IMR-90 (cell line): ENCODE results near the gene ZNF574. TPM values are rescaled to one million over a fixed set of nuclear protein-coding genes. Genes with fewer than 3 reads are reported as not detected.

Experiments used
- ATAC-seq: fragments of 200-7000 bp; cut with Tn5 transposase; 2 replicates; pipeline ENCODE4 v1.9.1; 2020; ENCODE audit warnings: low read depth, mild to moderate bottlenecking, moderate library complexity
- BruUV-seq: library from RNA; stranded (reverse); fragments of 400-500 nt; replicated peaks from 2 replicates; lab custom pipeline; 2021; lab: Mats Ljungman, UMichigan
- CTCF ChIA-PET: fragments of 300-600 bp; formaldehyde crosslinking; extraction: SDS; loops from one replicate; lab custom pipeline; 2021; ENCODE audit warnings: antibody characterized with exemption; lab: Yijun Ruan, JAX
- POLR2A ChIA-PET: fragments of 300-600 bp; sonication (Branson Sonifier 250); formaldehyde crosslinking; loops from one replicate; lab custom pipeline; 2022; ENCODE audit warnings: antibody characterized with exemption; ENCODE audit not compliant: unreplicated experiment; lab: Charles Lee
- DNase-seq: peaks from one replicate; pipeline ENCODE4 v3.0.0; 2013
- H2AFZ ChIP-seq: replicated peaks from 2 replicates; pipeline ENCODE3; 2013; ENCODE audit warnings: low read length, mild to moderate bottlenecking; ENCODE audit not compliant: poor library complexity
- H2AK5ac ChIP-seq: 2 replicates; pipeline ENCODE4 v1.6.1; 2013; ENCODE audit warnings: low read depth, low read length, inconsistent platforms
- H2AK9ac ChIP-seq: replicated peaks from 2 replicates; pipeline ENCODE3; 2013; ENCODE audit warnings: mild to moderate bottlenecking, low read depth, low read length, moderate library complexity; ENCODE audit not compliant: poor library complexity
- H2BK120ac ChIP-seq: 2 replicates; pipeline ENCODE4 v1.6.1; 2013; ENCODE audit warnings: low read depth, low read length, inconsistent platforms
- H2BK15ac ChIP-seq: 3 replicates; pipeline ENCODE4 v1.6.1; 2013; ENCODE audit warnings: low read depth, low read length, inconsistent platforms
- H2BK20ac ChIP-seq: 2 replicates; pipeline ENCODE4 v1.6.1; 2013; ENCODE audit warnings: low read depth, mild to moderate bottlenecking, inconsistent platforms, low read length, moderate library complexity
- H2BK5ac ChIP-seq: 2 replicates; pipeline ENCODE4 v1.6.1; 2013; ENCODE audit warnings: mild to moderate bottlenecking, low read depth, low read length, inconsistent platforms; ENCODE audit not compliant: poor library complexity, severe bottlenecking
- H3K14ac ChIP-seq: replicated peaks from 2 replicates; pipeline ENCODE4 v1.6.1; 2013; ENCODE audit warnings: low read depth, low read length, inconsistent platforms
- H3K18ac ChIP-seq: 2 replicates; pipeline ENCODE4 v1.6.1; 2013; ENCODE audit warnings: low read depth, low read length, control low read depth
- H3K23ac ChIP-seq: 2 replicates; pipeline ENCODE4 v1.6.1; 2013; ENCODE audit warnings: low read depth, low read length, inconsistent platforms
- H3K27ac ChIP-seq: 2 replicates; pipeline ENCODE4 v1.5.1; 2013; ENCODE audit warnings: mild to moderate bottlenecking, control low read depth, low read length; ENCODE audit not compliant: insufficient read depth
- H3K27me3 ChIP-seq: 2 replicates; pipeline ENCODE4 v1.6.1; 2013; ENCODE audit warnings: low read length; ENCODE audit not compliant: control insufficient read depth, insufficient read depth
- H3K36me3 ChIP-seq: 2 replicates; pipeline ENCODE4 v1.6.1; 2013; ENCODE audit warnings: low read length, mixed read lengths; ENCODE audit not compliant: control insufficient read depth, insufficient read depth
- H3K4ac ChIP-seq: 2 replicates; pipeline ENCODE4 v1.6.1; 2013; ENCODE audit warnings: low read depth, low read length, inconsistent platforms
- H3K4me1 ChIP-seq: 2 replicates; pipeline ENCODE4 v1.6.1; 2013; ENCODE audit warnings: low read length, mixed read lengths; ENCODE audit not compliant: control insufficient read depth, insufficient read depth
- H3K4me2 ChIP-seq: 2 replicates; pipeline ENCODE4 v1.6.1; 2013; ENCODE audit warnings: low read depth, mild to moderate bottlenecking, control low read depth, low read length, moderate library complexity
- H3K4me3 ChIP-seq: 2 replicates; pipeline ENCODE4 v1.5.1; 2013; ENCODE audit warnings: low read depth, mild to moderate bottlenecking, control low read depth, low read length, moderate library complexity; ENCODE audit not compliant: insufficient read depth
- H3K56ac ChIP-seq: 2 replicates; pipeline ENCODE4 v1.6.1; 2013; ENCODE audit warnings: low read length, inconsistent platforms; ENCODE audit not compliant: insufficient read depth; ENCODE audit errors: extremely low read depth
- H3K79me1 ChIP-seq, 2 experiments: 2 replicates each; pipeline ENCODE4 v1.6.1; 2013; ENCODE audit warnings: low read length in 2 of 2, inconsistent platforms in 1 of 2, low read depth in 1 of 2
- H3K9ac ChIP-seq: 2 replicates; pipeline ENCODE4 v1.6.1; 2013; ENCODE audit warnings: low read depth, low read length, control low read depth
- H3K9me1 ChIP-seq: 2 replicates; pipeline ENCODE4 v1.6.1; 2013; ENCODE audit warnings: low read length, inconsistent platforms; ENCODE audit not compliant: insufficient read depth
- H3K9me3 ChIP-seq: 2 replicates; pipeline ENCODE4 v1.6.1; 2013; ENCODE audit warnings: low read length; ENCODE audit not compliant: control insufficient read depth, insufficient read depth
- H4K20me1 ChIP-seq: 2 replicates; pipeline ENCODE4 v1.6.1; 2013; ENCODE audit warnings: low read length, inconsistent platforms; ENCODE audit not compliant: insufficient read depth
- H4K5ac ChIP-seq: 2 replicates; pipeline ENCODE4 v1.6.1; 2013; ENCODE audit warnings: mild to moderate bottlenecking, low read depth, low read length, control low read depth
- H4K8ac ChIP-seq, 2 experiments: 2 replicates each; pipeline ENCODE4 v1.6.1; 2013; ENCODE audit warnings: low read depth in 2 of 2, low read length in 2 of 2, control low read depth in 1 of 2, inconsistent platforms in 1 of 2
- H4K91ac ChIP-seq: 2 replicates; pipeline ENCODE4 v1.6.1; 2013; ENCODE audit warnings: low read depth, low read length, inconsistent platforms; ENCODE audit not compliant: insufficient read depth
- CEBPB ChIP-seq: IDR thresholded peaks from 2 replicates; pipeline ENCODE4 v1.6.1; 2012; ENCODE audit warnings: low read depth, low read length, improper control_type of control experiment
- CHD1 ChIP-seq: IDR thresholded peaks from 2 replicates; pipeline ENCODE4 v1.6.1; 2012; ENCODE audit warnings: low read depth, low read length, improper control_type of control experiment
- FOS ChIP-seq: fragments of 150-350 bp; IDR thresholded peaks from 2 replicates; pipeline ENCODE4 v1.6.1; 2016; ENCODE audit warnings: low read depth, low read length
- MAFK ChIP-seq: IDR thresholded peaks from 2 replicates; pipeline ENCODE4 v1.6.1; 2012; ENCODE audit warnings: low read depth, low read length, improper control_type of control experiment
- MAZ ChIP-seq: IDR thresholded peaks from 2 replicates; pipeline ENCODE4 v1.6.1; 2012; ENCODE audit warnings: low read depth, mild to moderate bottlenecking, low read length, improper control_type of control experiment, moderate library complexity, borderline replicate concordance
- MXI1 ChIP-seq: IDR thresholded peaks from 2 replicates; pipeline ENCODE4 v1.6.1; 2012; ENCODE audit warnings: low read depth, mild to moderate bottlenecking, low read length, moderate library complexity, borderline replicate concordance
- NFE2L2 ChIP-seq: fragments of 150-350 bp; IDR thresholded peaks from 2 replicates; pipeline ENCODE4 v1.6.1; 2016; ENCODE audit warnings: low read depth, mild to moderate bottlenecking, low read length
- POLR2A ChIP-seq: IDR thresholded peaks from 2 replicates; pipeline ENCODE4 v1.6.1; 2012; ENCODE audit warnings: mild to moderate bottlenecking, low read depth, low read length
- RAD21 ChIP-seq: IDR thresholded peaks from 2 replicates; pipeline ENCODE4 v1.6.1; 2012; ENCODE audit warnings: low read length, improper control_type of control experiment
- RCOR1 ChIP-seq: IDR thresholded peaks from 2 replicates; pipeline ENCODE4 v1.6.1; 2012; ENCODE audit warnings: mild to moderate bottlenecking, low read length, improper control_type of control experiment; ENCODE audit not compliant: insufficient replicate concordance
- RFX5 ChIP-seq: IDR thresholded peaks from 2 replicates; pipeline ENCODE4 v1.8.0; 2012; ENCODE audit warnings: low read depth, mild to moderate bottlenecking, low read length, moderate library complexity
- SMC3 ChIP-seq: fragments of 150-350 bp; IDR thresholded peaks from 2 replicates; pipeline ENCODE4 v1.6.1; 2016; ENCODE audit warnings: low read depth, mild to moderate bottlenecking, antibody characterized with exemption, low read length, moderate library complexity
- WGBS, 2 experiments: methylation state at CpG; one replicate each; pipeline versions ENCODE4 v1.1.5 to v1.1.7; 2013; ENCODE audit warnings: missing lambda C conversion rate in 2 of 2; ENCODE audit not compliant: insufficient read length in 1 of 2; ENCODE audit errors: extremely low coverage in 2 of 2; 5-methylcytosine and 5-hydroxymethylcytosine counted together
- dilution Hi-C: fragments of 300-500 bp; cut with HindIII; formaldehyde crosslinking; loops from one replicate; pipeline ENCODE4 v1.14.3; 2018; ENCODE audit warnings: low sequenced_read_pairs; ENCODE audit not compliant: unreplicated experiment
- in situ Hi-C: fragments of 300-500 bp; cut with MboI; formaldehyde crosslinking; loops from 3 replicates; pipeline ENCODE4 v1.14.3; 2019; ENCODE audit warnings: low sequenced_read_pairs, inconsistent platforms, mixed read lengths
- intact Hi-C: fragments of 100-400 bp; cut with micrococcal nuclease; formaldehyde crosslinking; loops from 2 replicates; pipeline ENCODE4 v1.10.0; 2022
- polyA plus RNA-seq, 3 experiments: library from polyadenylated mRNA; depleted of rRNA; stranded (reverse); fragments of >200 nt; gene quantifications; 2 replicates each; pipeline ENCODE4 v1.2.3, GENCODE V29; 2012; ENCODE audit warnings: low replicate concordance in 1 of 3
- total RNA-seq: library from RNA; depleted of rRNA; stranded (reverse); fragments of >200 nt; gene quantifications from 2 replicates; pipeline ENCODE4 v1.2.3, GENCODE V29; 2012
- TF ChIP-seq, protein P1 (sequence below): fragments of 150-350 bp; IDR thresholded peaks from 2 replicates; pipeline ENCODE4 v1.6.1; 2017; ENCODE audit warnings: mild to moderate bottlenecking, antibody characterized with exemption, low read length, low read depth
- TF ChIP-seq, protein P2 (sequence below): conservative IDR thresholded peaks from 2 replicates; pipeline ENCODE4 v1.5.1; 2012; ENCODE audit warnings: mild to moderate bottlenecking, low read depth, low read length, improper control_type of control experiment

The ZNF574 gene
- total and polyA plus RNA-seq, 2 of the 4 experiments (the other 2 are of a cell fraction): 8.1 to 14.1 TPM

DNA sequence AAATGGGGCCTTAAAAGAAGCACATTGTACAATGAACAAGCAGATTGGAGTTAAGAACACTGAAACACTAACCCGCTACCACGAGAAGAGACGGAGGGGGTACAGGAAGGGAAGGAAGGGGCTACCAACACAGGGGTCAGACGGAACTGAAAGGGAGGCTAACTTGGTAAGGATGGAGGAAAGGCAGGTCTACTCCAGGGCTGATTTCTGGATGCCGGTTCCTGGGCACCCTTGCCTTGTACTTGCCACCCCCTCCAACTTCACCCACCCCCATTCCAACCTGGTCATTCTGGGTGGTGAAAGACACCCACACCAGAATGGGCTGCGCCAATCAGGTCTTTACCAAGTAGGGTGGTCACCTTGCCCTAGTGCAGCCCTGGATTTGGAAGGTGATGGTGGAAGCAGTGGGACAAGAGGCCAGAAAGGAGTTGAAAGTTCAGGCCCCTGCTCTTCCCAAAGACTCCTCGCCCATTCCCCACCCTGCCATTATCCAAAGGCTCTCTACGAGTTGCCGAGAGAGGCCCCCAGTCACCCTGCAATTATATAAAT is 10.3 kb downstream of the ZNF574 start:
- H4K5ac ChIP-seq: no peak overlapping the region
- H2BK15ac ChIP-seq: no peak overlapping the region; the same call in 2 of the 3 replicates
- H2BK5ac ChIP-seq: no peak overlapping the region
- no peak overlapping the region for H3K9ac ChIP-seq
- H3K27ac ChIP-seq: no peak overlapping the region
- no peak overlapping the region for H2AK9ac ChIP-seq
- no peak overlapping the region for H3K23ac ChIP-seq
- no peak overlapping the region for H3K4me3 ChIP-seq
- POLR2A ChIA-PET: no interaction called here
- dilution Hi-C loops: no loop called here
- ATAC-seq (no peak), DNase-seq (no peak)
- peaks cover 12% of the 10 kb centered on the region for H3K36me3 ChIP-seq
- H4K20me1 ChIP-seq: peaks cover 15% of the 10 kb centered on the region
- H3K18ac ChIP-seq: no peak overlapping the region
- no CpG with 5 or more reads among the region's 9 CpGs for WGBS, 2 experiments
- no peak overlapping the region for H3K4ac ChIP-seq
- H3K4me2 ChIP-seq: no peak overlapping the region
- H4K91ac ChIP-seq: no peak overlapping the region
- in situ Hi-C loops: no loop called here
- H2AK5ac ChIP-seq: no peak overlapping the region
- no peaks in the 10 kb centered on the region for H3K9me3 ChIP-seq
- peaks cover 9% of the 10 kb centered on the region for H3K4me1 ChIP-seq
- BruUV-seq: no TSS peak
- no peaks in the 10 kb centered on the region for H3K27me3 ChIP-seq
- no peak overlapping the region for H4K8ac ChIP-seq
- no peak overlapping the region for H2BK120ac ChIP-seq
- intact Hi-C loops: no loop called here
- TF ChIP-seq CEBPB (no peak), MAFK (no peak), SMC3 (no peak), RFX5 (no peak), NFE2L2 (no peak), RAD21 (no peak), MXI1 (no peak), FOS (no peak), RCOR1 (no peak), POLR2A (no peak), MAZ (no peak), CHD1 (no peak)
- TF ChIP-seq, protein P1, sequence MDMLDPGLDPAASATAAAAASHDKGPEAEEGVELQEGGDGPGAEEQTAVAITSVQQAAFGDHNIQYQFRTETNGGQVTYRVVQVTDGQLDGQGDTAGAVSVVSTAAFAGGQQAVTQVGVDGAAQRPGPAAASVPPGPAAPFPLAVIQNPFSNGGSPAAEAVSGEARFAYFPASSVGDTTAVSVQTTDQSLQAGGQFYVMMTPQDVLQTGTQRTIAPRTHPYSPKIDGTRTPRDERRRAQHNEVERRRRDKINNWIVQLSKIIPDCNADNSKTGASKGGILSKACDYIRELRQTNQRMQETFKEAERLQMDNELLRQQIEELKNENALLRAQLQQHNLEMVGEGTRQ: no peak
- TF ChIP-seq, protein P2, sequence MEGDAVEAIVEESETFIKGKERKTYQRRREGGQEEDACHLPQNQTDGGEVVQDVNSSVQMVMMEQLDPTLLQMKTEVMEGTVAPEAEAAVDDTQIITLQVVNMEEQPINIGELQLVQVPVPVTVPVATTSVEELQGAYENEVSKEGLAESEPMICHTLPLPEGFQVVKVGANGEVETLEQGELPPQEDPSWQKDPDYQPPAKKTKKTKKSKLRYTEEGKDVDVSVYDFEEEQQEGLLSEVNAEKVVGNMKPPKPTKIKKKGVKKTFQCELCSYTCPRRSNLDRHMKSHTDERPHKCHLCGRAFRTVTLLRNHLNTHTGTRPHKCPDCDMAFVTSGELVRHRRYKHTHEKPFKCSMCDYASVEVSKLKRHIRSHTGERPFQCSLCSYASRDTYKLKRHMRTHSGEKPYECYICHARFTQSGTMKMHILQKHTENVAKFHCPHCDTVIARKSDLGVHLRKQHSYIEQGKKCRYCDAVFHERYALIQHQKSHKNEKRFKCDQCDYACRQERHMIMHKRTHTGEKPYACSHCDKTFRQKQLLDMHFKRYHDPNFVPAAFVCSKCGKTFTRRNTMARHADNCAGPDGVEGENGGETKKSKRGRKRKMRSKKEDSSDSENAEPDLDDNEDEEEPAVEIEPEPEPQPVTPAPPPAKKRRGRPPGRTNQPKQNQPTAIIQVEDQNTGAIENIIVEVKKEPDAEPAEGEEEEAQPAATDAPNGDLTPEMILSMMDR: no peak
- no peak overlapping the region for H3K14ac ChIP-seq
- no peak overlapping the region for H2AFZ ChIP-seq
- peaks cover 13 to 33% of the 10 kb centered on the region in 2 experiments for H3K79me1 ChIP-seq
- CTCF ChIA-PET: no interaction called here
- no peak overlapping the region for H2BK20ac ChIP-seq
- H3K9me1 ChIP-seq: peaks cover 10% of the 10 kb centered on the region
- no peak overlapping the region for H3K56ac ChIP-seq
